ENCODE results near the gene RAET1E. TPM values are rescaled to one million over a fixed set of nuclear protein-coding genes. Genes with fewer than 3 reads are reported as not detected.
"Not testable (repeated sequence)": the region's sequence is repeated elsewhere in the genome, so short reads cannot be mapped to it uniquely, and the experiment has no call there.

RAET1E gene
- polyA plus RNA-seq, 1 donor = 0.82 TPM

GRCh38 chr6:149910721-149911151 is 12.8 kb upstream of the RAET1E start:
- no peak for DNase-seq (ENCODE audit: low read depth)

GRCh38 chr6:149909701-149910470 is 12.0 kb upstream of the RAET1E start:
- no peak for DNase-seq (ENCODE audit: low read depth)

DNA sequence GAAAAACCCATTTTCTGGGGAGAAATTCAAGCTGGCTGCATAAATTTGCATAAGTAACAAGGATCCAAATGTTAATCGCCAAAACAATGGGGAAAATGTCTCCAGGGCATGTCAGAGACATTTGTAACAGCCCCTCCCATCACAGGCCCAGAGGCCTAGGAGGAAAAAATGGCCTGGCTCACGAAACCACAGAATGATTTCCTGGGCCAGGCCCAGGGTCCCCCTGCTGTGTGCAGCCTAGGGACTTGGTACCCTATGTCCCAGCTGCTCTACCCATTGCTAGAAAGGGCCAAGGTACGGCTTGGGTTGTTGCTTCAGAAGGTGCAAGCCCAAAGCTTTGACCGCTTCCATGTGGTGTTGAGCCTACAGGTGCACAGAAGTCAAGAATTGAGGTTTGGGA is 10.6 kb upstream of the RAET1E start:
- not testable (repeated sequence) for DNase-seq (ENCODE audit: low read depth)

DNA sequence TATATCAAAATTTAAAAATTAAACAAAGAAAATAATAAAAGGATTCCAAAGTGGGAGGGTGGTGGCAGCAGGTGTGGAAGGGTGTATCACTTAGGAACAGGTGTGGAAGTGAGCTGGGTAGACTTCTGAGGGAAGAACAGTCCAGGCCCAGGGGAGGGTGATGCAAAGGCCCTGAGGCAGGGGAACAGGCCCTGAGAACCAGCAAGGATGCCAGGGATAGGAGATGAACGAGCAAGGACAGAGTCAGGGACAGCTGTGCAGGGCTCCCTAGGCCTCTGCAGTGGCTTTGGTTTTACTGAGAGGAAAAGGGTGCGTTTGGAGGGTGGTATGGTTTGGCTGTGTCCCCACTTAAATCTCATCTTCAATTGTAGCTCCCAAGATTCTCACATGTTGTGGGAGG is 9.4 kb upstream of the RAET1E start:
- DNase-seq (ENCODE audit: low read depth) = no peak

DNA sequence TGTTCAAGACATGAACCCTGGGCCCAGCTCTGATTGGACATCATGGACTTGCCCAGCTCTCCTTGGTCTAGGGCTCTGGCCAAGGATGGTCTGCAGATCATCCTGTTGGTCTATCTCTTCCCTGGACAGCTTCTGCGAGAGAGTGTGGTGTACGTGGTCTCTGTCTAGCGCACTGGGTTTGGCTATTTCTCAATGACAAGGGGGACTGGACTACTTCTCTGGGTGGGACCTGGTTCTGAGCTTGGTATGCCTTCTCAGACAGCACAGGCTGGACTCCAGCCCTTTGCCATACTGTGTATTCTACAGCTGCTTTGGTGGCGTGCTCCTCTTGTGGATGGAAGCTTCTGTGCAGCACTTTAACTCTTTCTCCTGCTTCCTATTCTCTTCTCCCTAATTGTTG is 8.5 kb upstream of the RAET1E start:
- DNase-seq (ENCODE audit: low read depth) = no peak

DNA sequence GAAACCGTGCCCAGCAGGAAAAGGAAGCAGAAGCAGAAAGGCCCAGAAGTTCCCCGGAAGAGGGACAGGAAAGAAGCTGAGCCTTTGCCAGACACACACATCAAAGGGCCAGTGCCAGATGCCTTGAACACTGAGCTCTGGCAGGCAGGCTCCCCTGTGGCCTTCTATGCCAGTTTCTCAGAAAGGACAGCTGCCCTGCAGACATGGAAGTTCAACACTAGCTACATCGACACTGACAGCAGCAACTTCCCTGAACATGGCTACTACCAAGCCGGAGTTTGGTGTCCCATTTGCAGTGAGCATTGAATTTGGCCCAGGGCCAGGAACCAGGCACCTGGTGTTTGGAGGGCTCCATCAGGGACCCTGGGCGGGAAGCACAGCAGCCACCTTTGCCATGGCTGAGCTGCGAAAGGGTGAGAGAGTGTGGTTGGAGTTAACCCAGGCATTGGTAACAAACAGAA is 8.0 kb upstream of the RAET1E start:
- no peak for DNase-seq (ENCODE audit: low read depth)

- DNase-seq (ENCODE audit: low read depth) = no peak
Measured at GRCh38 chr6:149905371-149905910, 7.5 kb upstream of the RAET1E start.

- no peak for DNase-seq (ENCODE audit: low read depth)
Measured at GRCh38 chr6:149904661-149905370, 6.9 kb upstream of the RAET1E start.

DNA sequence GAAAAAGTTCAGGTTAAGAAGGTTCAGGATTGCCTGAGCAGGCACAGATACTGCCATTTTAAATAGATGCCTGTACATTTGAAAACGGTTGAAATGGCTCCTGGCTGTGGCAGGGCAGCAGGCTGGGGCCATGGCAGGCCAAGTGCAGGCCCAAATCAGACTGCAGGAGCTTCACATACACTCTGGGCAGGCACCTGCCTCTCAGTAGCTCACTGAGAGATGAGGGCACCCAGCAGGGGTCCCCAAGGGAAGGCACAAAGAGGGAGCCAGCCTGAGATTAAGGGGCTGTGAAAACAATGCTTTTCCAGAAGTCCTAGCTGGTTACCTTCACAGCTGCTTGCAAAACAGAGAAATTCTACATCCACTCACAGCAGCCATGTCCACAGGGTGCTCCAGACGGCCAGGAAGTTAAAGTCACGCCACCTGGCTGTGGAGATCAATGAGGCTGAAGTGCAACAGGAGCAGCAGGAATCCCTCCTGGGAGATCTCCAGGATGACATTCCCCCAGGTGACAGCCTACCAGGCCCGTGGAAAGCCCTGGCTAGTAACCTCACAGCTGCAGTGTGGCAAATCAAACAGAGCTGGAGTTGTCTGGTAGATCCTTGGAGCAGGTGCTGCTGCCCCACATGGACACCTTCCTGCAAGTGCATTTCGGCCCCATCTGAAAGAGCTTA is 6.2 kb upstream of the RAET1E start:
- DNase-seq (ENCODE audit: low read depth) = no peak

- no peak for DNase-seq (ENCODE audit: low read depth)
Measured at GRCh38 chr6:149901444-149902140, 3.7 kb upstream of the RAET1E start.

DNA sequence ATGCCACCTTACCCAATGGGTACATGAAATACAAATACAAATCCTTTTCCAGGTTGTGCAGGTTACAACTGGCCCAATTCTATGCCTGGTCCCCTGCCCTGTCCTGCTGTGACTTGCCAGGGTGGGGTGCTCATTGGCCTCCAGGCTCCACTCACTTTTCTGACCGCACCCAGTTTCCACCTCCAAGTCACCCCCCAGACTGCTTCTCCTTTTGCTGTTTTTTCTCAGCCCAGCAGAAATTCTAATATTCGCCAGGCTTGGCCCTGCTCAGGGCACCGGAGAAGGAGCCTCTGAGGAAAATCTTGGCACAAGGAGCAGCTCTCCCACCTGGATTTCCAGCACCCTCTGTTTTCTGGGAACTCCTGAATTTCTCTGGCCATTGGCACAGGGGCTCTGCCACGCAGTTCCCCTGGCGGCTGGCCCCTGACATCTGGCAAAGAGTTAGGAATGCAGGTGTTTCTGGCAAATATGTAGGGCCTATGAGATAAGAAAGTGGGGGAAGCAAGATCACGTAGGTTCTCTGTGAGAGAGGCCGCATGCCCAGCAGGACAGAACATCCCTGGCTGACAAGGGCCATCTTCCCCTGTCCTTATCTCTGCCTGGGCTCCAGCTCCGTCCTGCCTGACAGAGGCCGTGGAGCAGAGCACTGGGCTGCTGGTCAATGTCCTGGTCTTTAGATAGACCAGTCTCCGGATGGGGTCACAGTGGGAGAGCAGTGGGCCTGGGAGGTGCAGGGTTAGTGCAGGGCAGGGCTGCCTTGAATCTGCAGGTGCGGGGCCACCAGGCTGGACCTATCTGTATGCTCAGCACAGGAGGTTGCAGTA is 2.9 kb upstream of the RAET1E start:
- DNase-seq (ENCODE audit: low read depth) = no peak

DNA sequence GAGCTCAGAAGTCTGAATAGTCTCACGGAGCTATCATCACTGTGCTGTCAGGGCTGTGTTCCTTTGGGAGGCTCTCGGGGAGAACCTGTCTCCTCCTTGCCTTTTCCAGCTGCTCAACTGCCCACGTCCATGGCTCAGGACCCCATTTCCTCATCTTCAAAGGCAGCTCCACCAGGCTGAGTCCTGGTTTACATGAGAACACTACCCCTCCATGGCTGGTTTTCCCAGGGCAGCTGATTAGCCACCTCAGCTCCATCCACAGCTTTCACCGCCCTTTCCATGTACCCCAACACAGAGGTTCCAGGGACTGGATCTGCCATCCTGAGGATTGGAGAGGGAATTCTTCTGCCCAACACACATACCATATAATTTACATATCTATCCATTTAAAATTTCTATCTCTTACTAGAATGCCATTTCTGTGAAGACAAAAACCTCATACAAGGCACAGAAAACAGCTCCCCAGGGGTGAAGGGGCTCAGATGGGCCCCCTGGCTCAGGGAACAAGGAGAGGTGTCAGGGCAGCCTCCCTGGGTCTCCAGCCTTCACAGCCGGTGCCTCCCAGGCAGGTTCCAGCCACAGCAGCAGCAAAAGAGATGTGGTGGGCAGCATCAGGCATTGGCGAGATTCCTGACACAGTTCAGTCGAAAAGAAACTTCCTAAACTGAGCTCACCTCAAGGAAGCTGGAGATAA is 2.2 kb upstream of the RAET1E start:
- no peak for DNase-seq (ENCODE audit: low read depth)

GRCh38 chr6:149899486-149899885 is 1.6 kb upstream of the RAET1E start:
- DNase-seq (ENCODE audit: low read depth) = no peak

- no peak for DNase-seq (ENCODE audit: low read depth)
Measured at GRCh38 chr6:149898966-149899365, 1.1 kb upstream of the RAET1E start.

DNA sequence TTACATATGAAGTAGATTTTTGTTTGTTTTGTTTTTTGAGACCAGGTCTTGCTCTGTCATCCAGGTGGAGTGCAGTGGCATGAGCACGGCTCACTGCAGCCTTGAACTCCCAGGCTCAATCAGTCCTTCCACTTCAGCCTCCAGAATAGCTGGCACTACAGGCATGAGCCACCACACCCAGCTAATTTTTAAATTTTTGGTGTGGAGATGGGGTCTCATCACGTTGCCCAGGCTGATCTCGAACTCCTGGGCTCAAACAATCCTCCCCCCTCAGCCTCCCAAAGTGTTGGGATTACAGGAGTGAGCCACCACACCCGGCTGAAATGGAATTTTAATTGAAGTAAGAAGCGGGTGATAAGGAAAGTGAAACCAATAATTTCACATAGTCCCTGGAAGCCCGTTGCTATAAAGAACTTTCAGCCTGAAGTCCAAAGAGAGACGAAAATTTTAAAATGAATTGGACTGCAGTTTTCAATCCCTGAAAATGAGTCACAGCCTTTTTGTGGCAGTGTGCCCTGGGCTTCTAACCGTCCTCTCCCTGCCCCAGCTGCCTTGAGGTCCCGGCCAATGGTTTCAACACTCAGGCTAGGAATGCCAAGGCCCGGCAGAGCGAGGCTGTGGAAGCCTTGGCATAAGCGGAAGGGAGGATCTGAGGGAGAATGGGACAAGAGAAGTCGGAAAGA is 757 bp downstream of the RAET1E start:
- DNase-seq (ENCODE audit: low read depth) = peak; percentile 44

DNA sequence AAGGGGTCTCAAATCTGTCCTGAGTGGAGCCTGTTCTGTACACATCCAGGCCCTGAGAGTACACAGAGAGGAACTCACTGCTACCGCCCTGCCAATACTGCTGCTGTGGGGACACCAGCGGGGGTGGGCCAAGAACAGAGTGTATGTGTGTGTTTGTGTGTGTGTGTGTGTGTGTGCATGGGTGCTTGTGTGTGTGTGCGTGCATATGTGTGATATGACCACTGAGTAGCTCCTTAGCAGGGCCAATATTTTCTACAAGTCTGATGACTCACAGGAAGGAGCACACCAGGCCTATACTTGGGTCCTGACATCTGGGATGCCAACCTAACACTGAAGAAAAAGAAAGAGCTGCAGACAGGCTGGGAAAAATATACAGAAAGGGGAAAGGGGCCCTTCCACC is 1.4 kb downstream of the RAET1E start:
- no peak for DNase-seq (ENCODE audit: low read depth)

DNA sequence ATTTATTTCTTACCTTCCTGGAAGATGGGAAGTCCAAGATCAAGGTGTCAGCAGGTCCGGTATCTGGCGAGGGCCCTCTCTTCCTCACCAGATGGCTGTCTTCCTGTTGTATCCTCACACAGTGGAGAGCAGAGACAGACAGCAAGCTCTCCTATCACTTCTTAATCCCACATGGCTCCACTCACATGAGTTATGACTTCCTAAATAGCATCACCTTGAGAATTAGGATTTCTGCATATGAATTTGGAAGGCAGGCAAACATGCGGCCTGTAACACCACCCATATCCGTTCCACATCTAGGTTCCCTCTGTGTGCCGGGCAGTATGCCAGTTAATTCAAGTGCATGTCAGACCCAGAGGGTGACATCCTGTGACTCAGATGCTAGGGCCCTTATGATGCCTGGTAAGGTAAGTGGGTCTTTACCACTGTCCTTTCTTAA is 2.1 kb downstream of the RAET1E start:
- DNase-seq (ENCODE audit: low read depth) = no peak

DNA sequence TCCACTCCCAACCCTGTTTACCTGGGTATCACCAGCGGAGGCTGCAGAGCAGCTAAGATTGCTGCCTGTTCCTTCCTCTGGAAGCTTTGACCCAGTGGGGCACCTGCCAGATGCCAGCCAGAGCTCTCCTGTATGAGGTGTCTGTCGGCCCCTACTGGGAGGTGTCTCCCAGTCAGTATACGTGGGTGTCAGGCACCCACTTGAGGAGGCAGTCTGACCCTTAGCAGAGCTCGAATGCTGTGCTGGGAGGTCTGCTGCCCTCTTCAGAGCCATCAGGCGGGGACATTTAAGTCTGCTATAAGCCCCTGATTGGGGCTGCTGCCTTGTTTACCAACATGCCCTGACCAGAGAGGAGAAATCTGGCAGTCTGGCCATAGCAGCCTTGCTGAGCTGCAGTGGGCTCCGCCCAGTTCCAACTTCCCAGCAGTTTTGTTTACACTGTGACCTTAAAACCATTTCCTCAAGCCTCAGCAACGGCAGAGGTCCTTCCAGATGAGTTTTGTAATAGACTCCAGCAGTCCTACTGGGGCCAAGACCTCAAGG is 2.8 kb downstream of the RAET1E start:
- peak; percentile 66 for DNase-seq (ENCODE audit: low read depth)

GRCh38 chr6:149891864-149892263 is 6.0 kb downstream of the RAET1E start:
- not testable (repeated sequence) for DNase-seq (ENCODE audit: low read depth)
